Activated CD4-positive, alpha-beta T cell treated with anti-CD3 and anti-CD28 coated beads, Interleukin-2, amount 50 U/mL, for 48 hours (primary cell): ENCODE results near the gene PHC1.

Experiments used
- DNase-seq, 2 experiments: peaks; one replicate each; pipeline ENCODE4 v3.0.0-alpha.2; 2020

PHC1 gene

GRCh38 chr12:8950702-8951478 is 36.6 kb downstream of the PHC1 start:
- DNase-seq, result no peak

- peak; percentile 15 to 32 for DNase-seq
These were observed 37.4 kb downstream of the PHC1 start for GRCh38 chr12:8951744-8952143.

GRCh38 chr12:8953773-8954402 is 39.6 kb downstream of the PHC1 start:
- peak; percentile 37 to 50 for DNase-seq

- DNase-seq, result no peak
These were observed 41.8 kb downstream of the PHC1 start for GRCh38 chr12:8956073-8956472.

- no peak for DNase-seq
These were observed 42.5 kb downstream of the PHC1 start for GRCh38 chr12:8956772-8957171.

GRCh38 chr12:8957561-8957960 is 43.3 kb downstream of the PHC1 start:
- DNase-seq, result no peak

GRCh38 chr12:8958066-8958465 is 43.8 kb downstream of the PHC1 start:
- DNase-seq, result no peak

GRCh38 chr12:8960176-8960575 is 45.9 kb downstream of the PHC1 start:
- DNase-seq, result no peak

- DNase-seq, result no peak
These were observed 54.5 kb downstream of the PHC1 start for GRCh38 chr12:8968761-8969160.

- no peak for DNase-seq
These were observed 55.6 kb downstream of the PHC1 start for GRCh38 chr12:8969861-8970411.

- DNase-seq, result no peak
These were observed 56.1 kb downstream of the PHC1 start for GRCh38 chr12:8970432-8970831.

- DNase-seq, result no peak
These were observed 65.8 kb downstream of the PHC1 start for GRCh38 chr12:8980137-8980536.

GRCh38 chr12:8985213-8985754 is 71.0 kb downstream of the PHC1 start:
- no peak for DNase-seq

- no peak for DNase-seq
These were observed 72.9 kb downstream of the PHC1 start for GRCh38 chr12:8987163-8987562.

GRCh38 chr12:8987685-8988084 is 73.4 kb downstream of the PHC1 start:
- no peak for DNase-seq

GRCh38 chr12:8989413-8989812 is 75.1 kb downstream of the PHC1 start, which contains the start of gene KLRG1:
Gene KLRG1, plus strand, starts transcription at chr12:8989546. Its CDS starts 90 bp downstream, at chr12:8989636.
- DNase-seq, result no peak
